K562 (cell line): ENCODE results near the gene KIF26B. TPM values are rescaled to one million over a fixed set of nuclear protein-coding genes. Genes with fewer than 3 reads are reported as not detected.

Source experiments
- ATAC-seq: fragments of 200-7000 bp; cut with Tn5 transposase; 3 replicates; pipeline ENCODE4 v1.9.1; 2020; ENCODE audit warnings: moderate library complexity
- Bru-seq: library from RNA; stranded (reverse); fragments of 400-500 nt; gene quantifications from one replicate; lab custom pipeline; 2021; lab: Mats Ljungman, UMichigan
- BruChase-seq, 2 experiments: library from RNA; stranded (reverse); fragments of 400-500 nt; gene quantifications; one replicate each; lab custom pipeline; 2021; lab: Mats Ljungman, UMichigan
- BruUV-seq: library from RNA; stranded (reverse); fragments of 400-500 nt; replicated peaks from 2 replicates; lab custom pipeline; 2021; lab: Mats Ljungman, UMichigan
- CTCF ChIA-PET: fragments of 300-600 bp; formaldehyde crosslinking; extraction: SDS; loops from one replicate; lab custom pipeline; 2021; ENCODE audit warnings: low intra/inter-chr PET ratio; lab: Yijun Ruan, JAX
- POLR2A ChIA-PET: fragments of 300-600, 350-650 bp; sonication (Branson Sonifier 250); formaldehyde crosslinking; extraction: SDS; loops from one replicate; lab custom pipeline; 2021; ENCODE audit warnings: antibody characterized with exemption, inconsistent platforms; lab: Yijun Ruan, JAX
- DNase-seq, 4 experiments: peaks; one replicate each; pipeline versions ENCODE4 v3.0.0 to v3.0.0-alpha.2; 2011 to 2018; ENCODE audit warnings: low spot score in 3 of 4, mixed read lengths in 3 of 4; ENCODE audit errors: extremely low read depth in 1 of 4
- FAIRE-seq: peaks from 2 replicates; lab custom pipeline; 2011; peaks lifted over from hg19 to GRCh38; lab: Jason Lieb, UNC
- H2AFZ ChIP-seq: 2 replicates; pipeline ENCODE4 v1.6.0; 2011; ENCODE audit warnings: low read depth, low read length, control low read depth, inconsistent platforms
- H3K27ac ChIP-seq: fragments of 200-600 bp; 3 replicates; pipeline ENCODE4 v1.8.0; 2011; ENCODE audit warnings: low read depth, mild to moderate bottlenecking, control low read depth, inconsistent platforms, low read length, moderate library complexity, mixed read lengths; ENCODE audit errors: extremely low read depth
- H3K27me3 ChIP-seq, 2 experiments: fragments of 300-600 bp in 1 of 2; 2 replicates in 1 of 2; 3 replicates in 1 of 2; pipeline versions ENCODE4 v1.6.0 to v1.8.0; 2011; ENCODE audit warnings: inconsistent platforms in 2 of 2, low read length in 2 of 2, mild to moderate bottlenecking in 1 of 2, mixed read lengths in 1 of 2, moderate library complexity in 1 of 2; ENCODE audit not compliant: control insufficient read depth in 2 of 2, insufficient read depth in 2 of 2
- H3K36me3 ChIP-seq: fragments of 300-600 bp; 3 replicates; pipeline ENCODE4 v1.8.0; 2011; ENCODE audit warnings: mild to moderate bottlenecking, low read length, inconsistent platforms; ENCODE audit not compliant: control insufficient read depth, insufficient read depth
- H3K4me1 ChIP-seq, 2 experiments: fragments of 200-600 bp in 1 of 2; replicated peaks in 1 of 2; 2 replicates in 1 of 2; 3 replicates in 1 of 2; pipeline versions ENCODE4 v1.5.1 to v1.8.0; 2011; ENCODE audit warnings: inconsistent platforms in 2 of 2, low read length in 2 of 2, mild to moderate bottlenecking in 1 of 2, mixed read lengths in 1 of 2, moderate library complexity in 1 of 2; ENCODE audit not compliant: control insufficient read depth in 2 of 2, insufficient read depth in 2 of 2
- H3K4me2 ChIP-seq: 2 replicates; pipeline ENCODE4 v1.6.1; 2011; ENCODE audit warnings: low read length, control low read depth, inconsistent platforms, mixed read lengths; ENCODE audit not compliant: insufficient read depth
- H3K4me3 ChIP-seq: fragments of 200-600 bp; sonication (generic), shearing (Covaris generic); 2 replicates; pipeline ENCODE4 v1.5.1; 2016; ENCODE audit warnings: control low read depth, inconsistent platforms
- H3K79me2 ChIP-seq: fragments of 200-600 bp; 3 replicates; pipeline ENCODE4 v1.8.0; 2011; ENCODE audit warnings: low read length, inconsistent platforms; ENCODE audit not compliant: control insufficient read depth, insufficient read depth
- H3K9ac ChIP-seq, 2 experiments: 2 replicates each; pipeline versions ENCODE4 v1.6.0 to v1.6.1; 2011; ENCODE audit warnings: low read depth in 2 of 2, low read length in 2 of 2, control low read depth in 1 of 2, inconsistent platforms in 1 of 2, mild to moderate bottlenecking in 1 of 2, mixed read lengths in 1 of 2; ENCODE audit not compliant: insufficient read depth in 1 of 2
- H3K9me1 ChIP-seq: one replicate; pipeline ENCODE4 v1.6.0; 2011; ENCODE audit warnings: inconsistent platforms, mild to moderate bottlenecking, low read length, moderate library complexity; ENCODE audit not compliant: control insufficient read depth, insufficient read depth
- H3K9me3 ChIP-seq: replicated peaks from 2 replicates; pipeline ENCODE4 v1.5.1; 2011; ENCODE audit warnings: low read depth, low read length, inconsistent platforms; ENCODE audit not compliant: control insufficient read depth, insufficient read depth
- H4K20me1 ChIP-seq: replicated peaks from 2 replicates; pipeline ENCODE4 v1.6.1; 2011; ENCODE audit warnings: low read length, inconsistent platforms, mixed read lengths; ENCODE audit not compliant: control insufficient read depth, insufficient read depth
- CTCFL ChIP-seq: IDR thresholded peaks from 2 replicates; pipeline ENCODE4 v1.6.1; 2011; ENCODE audit warnings: borderline replicate concordance, low read depth, mild to moderate bottlenecking, moderate library complexity, low read length; ENCODE audit not compliant: insufficient read depth, poor library complexity, severe bottlenecking
- FOXO4 ChIP-seq: fragments of 450-650 bp; formaldehyde crosslinking; IDR thresholded peaks from 2 replicates; pipeline ENCODE4 v1.4.0; 2020; ENCODE audit warnings: mild to moderate bottlenecking, moderate library complexity
- FOXP4 ChIP-seq: sonication (generic); formaldehyde crosslinking; IDR thresholded peaks from 2 replicates; pipeline ENCODE4 v1.8.0; 2022; ENCODE audit warnings: mild to moderate bottlenecking, missing genetic modification reagents, borderline replicate concordance
- GABPA ChIP-seq: fragments of 200-800 bp; sonication (Bioruptor generic); conservative IDR thresholded peaks from 2 replicates; pipeline ENCODE4 v1.6.1; 2016; ENCODE audit warnings: low read depth, missing genetic modification characterization, missing compliant biosample characterization
- NCOA6 ChIP-seq: fragments of 450-650 bp; IDR thresholded peaks from 2 replicates; pipeline ENCODE4 v1.6.1; 2017; ENCODE audit warnings: mild to moderate bottlenecking
- SMAD4 ChIP-seq: fragments of 250-450 bp; sonication (Bioruptor Pico); conservative IDR thresholded peaks from 2 replicates; pipeline ENCODE4 v1.8.0; 2021; ENCODE audit warnings: inconsistent platforms, mild to moderate bottlenecking, moderate library complexity
- STAG1 ChIP-seq: sonication (generic); formaldehyde crosslinking; IDR thresholded peaks from 2 replicates; pipeline ENCODE4 v1.5.0; 2020; ENCODE audit warnings: missing genetic modification reagents, borderline replicate concordance
- WGBS: fragments of 100-300 bp; shearing (Covaris generic); methylation state at CpG from one replicate; pipeline ENCODE4 v1.1.6; 2016; ENCODE audit warnings: low coverage, mixed read lengths; ENCODE audit not compliant: insufficient coverage; ENCODE audit errors: missing lambda C conversion rate; 5-methylcytosine and 5-hydroxymethylcytosine counted together
- in situ Hi-C: fragments of 300-500 bp; cut with MboI; formaldehyde crosslinking; loops from 4 replicates; pipeline ENCODE4 v1.15.0; 2018; ENCODE audit warnings: inconsistent platforms, mixed read lengths
- intact Hi-C: fragments of 100-400 bp; cut with micrococcal nuclease; formaldehyde crosslinking; loops from 2 replicates; pipeline ENCODE4 v1.14.2; 2022
- long read RNA-seq, 3 experiments: library from polyadenylated mRNA in 2 of 3; library from RNA in 1 of 3; unstranded in 2 of 3; stranded (forward) in 1 of 3; transcript quantifications; one replicate each; pipeline ENCODE4 v2.0.0, GENCODE V29; 2019 to 2022
- polyA minus RNA-seq, 3 experiments: library from RNA; depleted of rRNA, polyadenylated mRNA; stranded (reverse); fragments of >200 nt; gene quantifications; 2 replicates each; pipeline ENCODE4 v1.2.3, GENCODE V29; 2011
- polyA plus RNA-seq, 8 experiments: library from polyadenylated mRNA; depleted of rRNA in 4 of 8; stranded (reverse) in 5 of 8; unstranded in 3 of 8; fragments of >200 nt; fragmentation: Nextera tagmentation in 2 of 8; fragmentation: Illumina TruSeq in 1 of 8; extraction: Ambion mirVana in 2 of 8; extraction: Trizol in 1 of 8; gene quantifications; 2 replicates each; pipeline versions ENCODE4 v1.2.1 to v1.2.3, GENCODE V29; 2011 to 2014; ENCODE audit warnings: inconsistent platforms in 1 of 8, missing spikeins in 1 of 8
- total RNA-seq, 7 experiments: library from RNA; depleted of rRNA in 6 of 7; stranded (reverse); fragments of >200 nt in 6 of 7; fragmentation: Illumina TruSeq in 2 of 7; extraction: Trizol in 2 of 7; gene quantifications; 2 replicates each; pipeline versions ENCODE4 v1.2.1 to v1.2.3, GENCODE V29; 2011 to 2021; ENCODE audit warnings: low replicate concordance in 1 of 7

The KIF26B gene
- total RNA-seq (2011; cell fraction: chromatin; rRNA removed; ENCODE audit: low replicate concordance), result not detected in 2 replicates
- not detected in 2 replicates for total RNA-seq (2011; cell fraction: nucleolus; rRNA removed)
- not detected in 2 replicates for total RNA-seq (2011; cell fraction: nucleoplasm; rRNA removed)
- total RNA-seq (2014; rRNA removed), result not detected in 2 replicates
- total RNA-seq (2014; rRNA removed; fragmentation: Illumina TruSeq; extraction: Trizol), result not detected in 2 replicates
- not detected in 2 replicates for total RNA-seq (2015; rRNA removed; fragmentation: Illumina TruSeq; extraction: Trizol)
- 0.02 and 0.07 TPM in 2 replicates for total RNA-seq (2021)
- polyA plus RNA-seq (2011; rRNA removed), result not detected in 2 replicates
- under 0.01 TPM in 1 of 2 replicates, not detected in the other for polyA plus RNA-seq (2011; cell fraction: cytosol; rRNA removed)
- 0.01 and 0.03 TPM in 2 replicates for polyA plus RNA-seq (2011; cell fraction: nucleus; rRNA removed)
- polyA plus RNA-seq (2012), result 0.18 and 0.36 TPM in 2 replicates
- not detected in 2 replicates for polyA plus RNA-seq (2014; fragmentation: Illumina TruSeq; extraction: Trizol)
- polyA plus RNA-seq (2014; fragmentation: Nextera tagmentation; extraction: Ambion mirVana), result under 1 TPM; 0.03 to 0.08 TPM
- not detected in 2 replicates for polyA plus RNA-seq (2014; rRNA removed)
- polyA minus RNA-seq (2011; rRNA and poly(A)+ RNA removed), result not detected in 2 replicates
- not detected in 2 replicates for polyA minus RNA-seq (2011; cell fraction: cytosol; rRNA and poly(A)+ RNA removed)
- polyA minus RNA-seq (2011; cell fraction: nucleus; rRNA and poly(A)+ RNA removed), result 0.13 TPM in 1 of 2 replicates, not detected in the other
- percentile 14 among the genes with signal in this experiment for Bru-seq, nascent RNA
- percentile 9 among the genes with signal in this experiment for BruChase-seq, experiment 1, labeled RNA remaining after a 2-hour chase
- percentile 9 among the genes with signal in this experiment for BruChase-seq, experiment 2, labeled RNA remaining after a 6-hour chase
- long read RNA-seq, experiment 1, result 0 reads
- long read RNA-seq, experiment 2, result 0 reads
- long read RNA-seq, experiment 3, result 0 reads

- H3K36me3 ChIP-seq, result no peaks in the 10 kb centered on the region
- H3K79me2 ChIP-seq, result no peaks in the 10 kb centered on the region
- WGBS, result under 1% methylated on average over 75 of the region's 83 CpGs
- peaks cover 34 to 54% of the 10 kb centered on the region in 2 experiments for H3K27me3 ChIP-seq
- FAIRE-seq (no peak), ATAC-seq (peak; percentile 13), DNase-seq (peak; percentile 53 to 60 (median 55))
- ChIA-PET POLR2A (interaction anchor here (0.7 to 1.6 kb wide), 3 partner anchors 13 to 833 kb away, joined by 3 read pairs; no protein-coding TSS in a partner anchor), CTCF (interaction anchor here (0.6 to 0.7 kb wide), 2 partner anchors 661 to 1339 kb away, joined by 3 read pairs; no protein-coding TSS in a partner anchor)
- H2AFZ ChIP-seq, result peak within 1 kb of the TSS; percentile 63
- no peaks in the 10 kb centered on the region for H3K9me3 ChIP-seq
- no peaks in the 10 kb centered on the region for H3K9me1 ChIP-seq
- no TSS peak for BruUV-seq
- intact Hi-C loops (loop anchor here (5.0 to 10.0 kb wide), 7 partner anchors 73 to 1600 kb away; no protein-coding TSS in a partner anchor), in situ Hi-C loops (loop anchor here (5.0 to 10.0 kb wide), 3 partner anchors 848 to 1330 kb away; no protein-coding TSS in a partner anchor)
- H3K4me3 ChIP-seq, result peak within 1 kb of the TSS; percentile 30
- H3K9ac ChIP-seq, result peak within 1 kb of the TSS in 1 of 2 experiments; percentile 75; a peak in 2 of 4 replicates
- peaks cover 12 to 42% of the 10 kb centered on the region in 2 experiments for H3K4me1 ChIP-seq
- H3K4me2 ChIP-seq, result peak within 1 kb of the TSS; percentile 51
- no peak within 1 kb of the TSS for H3K27ac ChIP-seq
- H4K20me1 ChIP-seq, result peaks cover 6% of the 10 kb centered on the region; the same call in 1 of the 2 replicates
- TF ChIP-seq STAG1 (0 out of 2 replicates have a peak, but pooled peaks have one; percentile 12), SMAD4 (CRISPR knock-in tag) (peak; percentile 38; the same call in 1 of the 2 replicates), NCOA6 (no peak), FOXO4 (no peak), CTCFL (no peak), FOXP4 (CRISPR knock-in tag) (no peak), GABPA (tag) (0 out of 2 replicates have a peak, but pooled peaks have one; percentile 5)
Observed at GRCh38 chr1:245154429-245155271, at the start of gene KIF26B. Gene KIF26B, plus strand, starts transcription at chr1:245154985. Its CDS starts 440 bp downstream, at chr1:245155425.
